Measurements from ENCODE around the gene ZNF837. TPM values are rescaled to one million over a fixed set of nuclear protein-coding genes. Genes with fewer than 3 reads are reported as not detected.

ZNF837 gene
- total and polyA plus RNA-seq, 2 of the 4 experiments (the other 2 are of a cell fraction), result 0.54 to 1.2 TPM

DNA sequence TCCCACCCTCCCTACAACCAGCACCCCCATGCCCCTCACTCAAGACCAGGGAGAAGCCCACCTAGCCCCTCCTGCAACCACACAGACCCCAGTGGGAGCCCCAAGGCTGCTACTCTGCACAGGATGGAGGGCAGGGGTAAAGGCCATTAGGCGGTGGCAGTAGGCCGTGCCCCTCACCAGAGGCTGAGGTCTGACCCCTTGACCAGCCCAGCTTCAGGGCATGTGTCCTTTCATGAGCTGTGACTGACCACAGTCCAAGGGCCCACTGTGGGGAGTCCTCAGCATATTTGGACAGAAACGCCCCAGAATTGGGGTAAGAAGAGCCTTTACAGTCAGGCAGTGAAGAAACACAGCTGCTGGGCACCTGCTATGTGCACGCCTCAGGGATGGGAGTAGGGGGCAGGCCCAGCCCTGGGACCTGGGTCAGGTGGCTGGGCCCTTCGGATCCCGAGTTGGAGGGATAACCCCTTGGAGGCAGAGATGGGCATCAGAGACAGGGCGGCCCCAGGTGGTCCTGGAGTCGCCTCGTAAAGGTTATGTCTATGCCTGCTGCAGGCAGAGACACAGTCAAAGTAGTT lies 4.6 kb upstream of the ZNF837 start:
- peak overlapping the region; percentile 73 for H3K4me2 ChIP-seq (ENCODE audit: low read depth, low read length)
- no peak for DNase-seq
- H3K27ac ChIP-seq (ENCODE audit: insufficient read depth, low read length), result peak overlapping the region; percentile 86
- no TSS peak for BruUV-seq (replicated peaks)
- CTCF ChIA-PET, result no interaction called here
- H3K9ac ChIP-seq (ENCODE audit: low read depth, low read length), result peak overlapping the region; percentile 87; the same call in 1 of the 2 replicates
- peak overlapping the region; percentile 90 for H3K4ac ChIP-seq (ENCODE audit: low read depth, low read length)
- H3K27me3 ChIP-seq (ENCODE audit: control insufficient read depth, insufficient read depth, low read length), result no peaks in the 10 kb centered on the region
- H3K4me3 ChIP-seq (ENCODE audit: insufficient read depth, low read depth, low read length), result no peak overlapping the region
- H4K8ac ChIP-seq (ENCODE audit: low read depth in 2 of 2, low read length in 2 of 2), result peak overlapping the region; percentile 93 to 96
- TF ChIP-seq CEBPB (IDR thresholded peaks at IDR 0.05; ENCODE audit: low read depth, low read length), result no peak
- no peak for TF ChIP-seq FOS (IDR thresholded peaks at IDR 0.05; ENCODE audit: low read depth, low read length)
- no peak for TF ChIP-seq NFE2L2 (IDR thresholded peaks at IDR 0.05; ENCODE audit: low read depth, low read length)
- no peak for TF ChIP-seq ELK1 (IDR thresholded peaks at IDR 0.05; ENCODE audit: borderline replicate concordance, low read depth, low read length)
- no peak overlapping the region for H2BK20ac ChIP-seq (ENCODE audit: low read depth, low read length)
- POLR2A ChIA-PET (ENCODE audit: unreplicated experiment), result no interaction called here
- peak overlapping the region; percentile 70 for H4K5ac ChIP-seq (ENCODE audit: low read depth, low read length)
- peak overlapping the region; percentile 93 for H2AK5ac ChIP-seq (ENCODE audit: low read depth, low read length)
- peaks cover 17 to 48% of the 10 kb centered on the region in 2 experiments; a peak in 3 of 4 replicates for H3K79me1 ChIP-seq (ENCODE audit: low read depth in 1 of 2, low read length in 2 of 2)
- H2BK15ac ChIP-seq (ENCODE audit: low read depth, low read length), result no peak overlapping the region
- 90% methylated on average over 2 of the region's 9 CpGs; no CpG with 5 or more reads in 1 of the 2 experiments for WGBS, 2 experiments (ENCODE audit: extremely low coverage in 2 of 2, insufficient read length in 1 of 2)
- H3K4me1 ChIP-seq (ENCODE audit: control insufficient read depth, insufficient read depth, low read length), result peaks cover 12% of the 10 kb centered on the region
- H3K9me3 ChIP-seq (ENCODE audit: control insufficient read depth, insufficient read depth, low read length), result no peaks in the 10 kb centered on the region
- peaks cover 21% of the 10 kb centered on the region for H3K9me1 ChIP-seq (ENCODE audit: insufficient read depth, low read length)
- H3K14ac ChIP-seq (replicated peaks; ENCODE audit: low read depth, low read length), result peak overlapping the region; percentile 92; the same call in 1 of the 2 replicates
- H3K56ac ChIP-seq (ENCODE audit: extremely low read depth, insufficient read depth, low read length), result no peak overlapping the region
- no peak overlapping the region for H4K91ac ChIP-seq (ENCODE audit: insufficient read depth, low read depth, low read length)
- no peak overlapping the region for H2BK5ac ChIP-seq (ENCODE audit: low read depth, low read length, poor library complexity, severe bottlenecking)
- ATAC-seq (ENCODE audit: low read depth), result no peak
- 0 out of 2 replicates have a peak overlapping the region, but pooled peaks have one; percentile 97 for H3K23ac ChIP-seq (ENCODE audit: low read depth, low read length)
- peak overlapping the region; percentile 52; the same call in 1 of the 2 replicates for H2BK120ac ChIP-seq (ENCODE audit: low read depth, low read length)
- no peak overlapping the region for H3K18ac ChIP-seq (ENCODE audit: low read depth, low read length)
- intact Hi-C loops (cut with micrococcal nuclease), result no loop called here
- peak overlapping the region; percentile 100 for H2AK9ac ChIP-seq (replicated peaks; ENCODE audit: low read depth, low read length, poor library complexity)
- peaks cover 5% of the 10 kb centered on the region for H3K36me3 ChIP-seq (ENCODE audit: control insufficient read depth, insufficient read depth, low read length)
- in situ Hi-C loops (cut with MboI; ENCODE audit: low sequenced_read_pairs), result no loop called here
- peaks cover 24% of the 10 kb centered on the region for H4K20me1 ChIP-seq (ENCODE audit: insufficient read depth, low read length)
- dilution Hi-C loops (cut with HindIII; ENCODE audit: low sequenced_read_pairs, unreplicated experiment), result no loop called here
- H2AFZ ChIP-seq (replicated peaks; ENCODE audit: low read length, poor library complexity), result peak overlapping the region; percentile 96

Data from IMR-90 (cell line).